GM12891 (cell line): Measurements from ENCODE around the gene SKIC8.

ENCODE experiments used
- POLR2A ChIP-seq: IDR thresholded peaks from 2 replicates; pipeline ENCODE4 v1.6.1; 2011; ENCODE audit warnings: low read depth, low read length, control low read depth
- POLR2AphosphoS5 ChIP-seq: IDR thresholded peaks from 2 replicates; pipeline ENCODE4 v1.6.1; 2011; ENCODE audit warnings: low read depth, low read length, control low read depth
- TAF1 ChIP-seq: IDR thresholded peaks from 2 replicates; pipeline ENCODE4 v1.6.1; 2011; ENCODE audit warnings: low read depth, low read length, control low read depth

DNA sequence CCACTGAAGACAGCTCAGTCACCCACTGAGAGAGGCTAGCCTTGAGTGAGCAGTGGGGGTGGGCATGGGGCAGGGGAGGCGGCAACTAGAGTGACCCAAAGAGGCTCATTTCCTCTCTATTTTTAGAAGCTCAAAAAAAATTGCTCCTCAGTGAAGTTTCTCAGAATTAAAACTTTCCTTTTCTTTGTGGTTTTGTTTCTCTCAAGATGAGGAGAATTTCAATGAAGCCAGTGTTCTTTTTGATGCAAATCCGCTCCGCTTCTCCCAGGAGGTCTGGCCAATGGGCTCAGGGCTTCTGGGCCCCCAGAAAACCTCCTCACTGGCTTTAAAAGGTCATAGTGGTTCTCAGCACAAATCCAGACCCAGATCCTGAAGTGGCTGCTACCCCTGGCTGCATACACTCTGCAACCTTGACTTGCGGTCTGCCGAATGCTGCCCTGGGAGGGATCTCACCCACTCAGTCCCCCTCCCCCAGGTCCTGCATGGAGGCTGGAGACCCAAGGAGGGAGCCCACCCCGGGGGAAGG is 64.8 kb downstream of the SKIC8 start, which contains the start of gene ACSBG1:
- TF ChIP-seq POLR2A (no peak), TAF1 (no peak), POLR2AphosphoS5 (no peak)
